OCI-LY7 (cell line): ENCODE measurements around the gene KLC1.

Experiments
- CTCF ChIP-seq: fragments of 200-600 bp; sonication (generic); conservative IDR thresholded peaks from 2 replicates; pipeline ENCODE4 v1.5.1; 2014; ENCODE audit warnings: mild to moderate bottlenecking, antibody characterized with exemption, low read length, moderate library complexity, mixed read lengths
- EZH2phosphoT487 ChIP-seq: fragments of 200-600 bp; sonication (generic); IDR thresholded peaks from 2 replicates; pipeline ENCODE4 v1.6.1; 2018; ENCODE audit warnings: low read depth, borderline replicate concordance, mild to moderate bottlenecking, mixed run types, antibody characterized with exemption, low read length, moderate library complexity, mixed read lengths

GRCh38 chr14:103604620-103605019, 24.4 kb upstream of the KLC1 start:
- TF ChIP-seq CTCF: no peak
- TF ChIP-seq EZH2phosphoT487: no peak
